WTC11 (cell line): ENCODE measurements around the gene TNS3. TPM values are rescaled to one million over a fixed set of nuclear protein-coding genes. Genes with fewer than 3 reads are reported as not detected.

Experiments used
- ATAC-seq: fragments of 200-7000 bp; cut with Tn5 transposase; 2 replicates; pipeline ENCODE4 v1.10.0; 2021; ENCODE audit warnings: mild to moderate bottlenecking, moderate library complexity
- CTCF ChIA-PET: fragments of 300-600 bp; sonication (Branson Sonifier 250); formaldehyde crosslinking; loops from one replicate; lab custom pipeline; 2021; ENCODE audit warnings: antibody characterized with exemption; lab: Charles Lee
- POLR2A ChIA-PET: fragments of 350-600 bp; sonication (Branson Sonifier 250); formaldehyde crosslinking; loops from one replicate; lab custom pipeline; 2021; ENCODE audit warnings: antibody characterized with exemption; lab: Charles Lee
- DNase-seq: peaks from one replicate; pipeline ENCODE4 v3.0.0; 2021; ENCODE audit warnings: low spot score
- H3K27ac Mint-ChIP-seq: 2 replicates; pipeline ENCODE4 v1.8.0; 2021; ENCODE audit warnings: mixed read lengths
- H3K27me3 Mint-ChIP-seq: 2 replicates; pipeline ENCODE4 v1.8.0; 2021; ENCODE audit warnings: low read depth, mild to moderate bottlenecking, moderate library complexity, mixed read lengths
- H3K36me3 Mint-ChIP-seq: 2 replicates; pipeline ENCODE4 v1.8.0; 2021; ENCODE audit warnings: mixed read lengths
- H3K4me1 Mint-ChIP-seq: 2 replicates; pipeline ENCODE4 v1.8.0; 2022; ENCODE audit warnings: mixed read lengths
- H3K4me3 Mint-ChIP-seq: 2 replicates; pipeline ENCODE4 v1.8.0; 2021; ENCODE audit warnings: mild to moderate bottlenecking, moderate library complexity, mixed read lengths
- H3K9me3 Mint-ChIP-seq: 2 replicates; pipeline ENCODE4 v1.8.0; 2021; ENCODE audit warnings: mixed read lengths
- CTCF ChIP-seq: fragments of 200-600 bp; IDR thresholded peaks from 2 replicates; pipeline ENCODE4 v1.8.0; 2022; ENCODE audit warnings: antibody characterized with exemption
- E2F1 ChIP-seq: sonication (generic); formaldehyde crosslinking; IDR thresholded peaks from 2 replicates; pipeline ENCODE4 v1.8.0; 2022; ENCODE audit warnings: mild to moderate bottlenecking, missing genetic modification reagents
- GABPB1 ChIP-seq: sonication (generic); formaldehyde crosslinking; IDR thresholded peaks from 2 replicates; pipeline ENCODE4 v1.8.1; 2023; ENCODE audit warnings: mild to moderate bottlenecking, missing genetic modification reagents
- JUN ChIP-seq: sonication (generic); formaldehyde crosslinking; IDR thresholded peaks from 2 replicates; pipeline ENCODE4 v1.8.0; 2023; ENCODE audit warnings: mild to moderate bottlenecking, missing genetic modification reagents
- MYBL2 ChIP-seq: sonication (generic); formaldehyde crosslinking; IDR thresholded peaks from 2 replicates; pipeline ENCODE4 v1.8.1; 2023; ENCODE audit warnings: mild to moderate bottlenecking, moderate library complexity, missing genetic modification reagents
- NR1H2 ChIP-seq: sonication (generic); formaldehyde crosslinking; IDR thresholded peaks from 2 replicates; pipeline ENCODE4 v1.9.0; 2021; ENCODE audit warnings: mild to moderate bottlenecking, moderate library complexity, missing genetic modification reagents
- PRRX2 ChIP-seq: fragments of 250-450 bp; sonication (Bioruptor Pico); IDR thresholded peaks from 2 replicates; pipeline ENCODE4 v1.8.0; 2021; ENCODE audit warnings: mild to moderate bottlenecking
- RELA ChIP-seq: sonication (generic); formaldehyde crosslinking; IDR thresholded peaks from 2 replicates; pipeline ENCODE4 v1.8.1; 2022; ENCODE audit warnings: missing genetic modification reagents, mild to moderate bottlenecking, borderline replicate concordance
- TEAD4 ChIP-seq: sonication (generic); formaldehyde crosslinking; IDR thresholded peaks from 2 replicates; pipeline ENCODE4 v1.8.0; 2022; ENCODE audit warnings: mild to moderate bottlenecking, missing genetic modification reagents
- USF2 ChIP-seq: sonication (generic); formaldehyde crosslinking; IDR thresholded peaks from 2 replicates; pipeline ENCODE4 v1.8.1; 2023; ENCODE audit warnings: mild to moderate bottlenecking, missing genetic modification reagents, moderate library complexity
- ZNF219 ChIP-seq: sonication (generic); formaldehyde crosslinking; IDR thresholded peaks from 2 replicates; pipeline ENCODE4 v1.8.0; 2023; ENCODE audit warnings: missing genetic modification reagents, mild to moderate bottlenecking, borderline replicate concordance
- ZNF232 ChIP-seq: sonication (generic); formaldehyde crosslinking; IDR thresholded peaks from 2 replicates; pipeline ENCODE4 v1.8.0; 2022; ENCODE audit warnings: mild to moderate bottlenecking, missing genetic modification reagents
- ZNF423 ChIP-seq: fragments of 250-450 bp; sonication (Bioruptor Pico); IDR thresholded peaks from 2 replicates; pipeline ENCODE4 v2.1.2; 2022; ENCODE audit warnings: mild to moderate bottlenecking, moderate library complexity
- ZNF671 ChIP-seq: fragments of 250-450 bp; sonication (Bioruptor Pico); IDR thresholded peaks from 2 replicates; pipeline ENCODE4 v1.8.0; 2021; ENCODE audit warnings: mild to moderate bottlenecking
- total RNA-seq: library from RNA; stranded (reverse); gene quantifications from 3 replicates; pipeline ENCODE4 v1.2.3, GENCODE V29; 2021
- TF ChIP-seq, protein P1 (sequence below): sonication (generic); formaldehyde crosslinking; IDR thresholded peaks from 2 replicates; pipeline ENCODE4 v1.8.0; 2022; ENCODE audit warnings: mild to moderate bottlenecking, missing genetic modification reagents
- TF ChIP-seq, protein P2 (sequence below): fragments of 250-450 bp; sonication (Bioruptor Pico); IDR thresholded peaks from 2 replicates; pipeline ENCODE4 v1.9.0; 2021; ENCODE audit warnings: mild to moderate bottlenecking
- TF ChIP-seq, protein P3 (sequence below): fragments of 250-450 bp; sonication (Bioruptor Pico); IDR thresholded peaks from 2 replicates; pipeline ENCODE4 v1.8.0; 2021; ENCODE audit warnings: mild to moderate bottlenecking

The TNS3 gene
- total RNA-seq, 1 experiment from 2014 or later: 37.7 TPM

GRCh38 chr7:47505312-47506007, 76.5 kb downstream of the TNS3 start:
- H3K36me3 Mint-ChIP-seq: peaks cover 6% of the 10 kb centered on the region
- no peak for ATAC-seq
- H3K27ac Mint-ChIP-seq: peak overlapping the region; percentile 89; the same call in 1 of the 2 replicates
- peaks cover 30% of the 10 kb centered on the region for H3K4me1 Mint-ChIP-seq
- H3K9me3 Mint-ChIP-seq: no peaks in the 10 kb centered on the region
- ChIA-PET CTCF (no interaction called here), POLR2A (no interaction called here)
- TF ChIP-seq ZNF423 (CRISPR knock-in tag) (no peak), ZNF219 (no peak), USF2 (no peak), E2F1 (CRISPR knock-in tag) (no peak), ZNF232 (CRISPR knock-in tag) (no peak)
- no peaks in the 10 kb centered on the region for H3K27me3 Mint-ChIP-seq
- H3K4me3 Mint-ChIP-seq: no peak overlapping the region
- no peak for DNase-seq

GRCh38 chr7:47504551-47505311, 77.2 kb downstream of the TNS3 start:
- ATAC-seq (no peak), DNase-seq (no peak)
- Mint-ChIP-seq H3K36me3 (peaks cover 4% of the 10 kb centered on the region), H3K9me3 (no peaks in the 10 kb centered on the region), H3K4me3 (no peak overlapping the region), H3K27ac (no peak overlapping the region), H3K27me3 (no peaks in the 10 kb centered on the region), H3K4me1 (peaks cover 30% of the 10 kb centered on the region)
- ChIA-PET CTCF (no interaction called here), POLR2A (no interaction called here)
- TF ChIP-seq ZNF423 (CRISPR knock-in tag): no peak
- TF ChIP-seq, protein P1, sequence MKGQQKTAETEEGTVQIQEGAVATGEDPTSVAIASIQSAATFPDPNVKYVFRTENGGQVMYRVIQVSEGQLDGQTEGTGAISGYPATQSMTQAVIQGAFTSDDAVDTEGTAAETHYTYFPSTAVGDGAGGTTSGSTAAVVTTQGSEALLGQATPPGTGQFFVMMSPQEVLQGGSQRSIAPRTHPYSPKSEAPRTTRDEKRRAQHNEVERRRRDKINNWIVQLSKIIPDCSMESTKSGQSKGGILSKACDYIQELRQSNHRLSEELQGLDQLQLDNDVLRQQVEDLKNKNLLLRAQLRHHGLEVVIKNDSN (CRISPR knock-in tag): no peak
- no peak for TF ChIP-seq GABPB1 (CRISPR knock-in tag)
- no peak for TF ChIP-seq RELA (CRISPR knock-in tag)
- no peak for TF ChIP-seq ZNF671
- TF ChIP-seq, protein P2, sequence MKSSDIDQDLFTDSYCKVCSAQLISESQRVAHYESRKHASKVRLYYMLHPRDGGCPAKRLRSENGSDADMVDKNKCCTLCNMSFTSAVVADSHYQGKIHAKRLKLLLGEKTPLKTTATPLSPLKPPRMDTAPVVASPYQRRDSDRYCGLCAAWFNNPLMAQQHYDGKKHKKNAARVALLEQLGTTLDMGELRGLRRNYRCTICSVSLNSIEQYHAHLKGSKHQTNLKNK (CRISPR knock-in tag): no peak
- TF ChIP-seq, protein P3, sequence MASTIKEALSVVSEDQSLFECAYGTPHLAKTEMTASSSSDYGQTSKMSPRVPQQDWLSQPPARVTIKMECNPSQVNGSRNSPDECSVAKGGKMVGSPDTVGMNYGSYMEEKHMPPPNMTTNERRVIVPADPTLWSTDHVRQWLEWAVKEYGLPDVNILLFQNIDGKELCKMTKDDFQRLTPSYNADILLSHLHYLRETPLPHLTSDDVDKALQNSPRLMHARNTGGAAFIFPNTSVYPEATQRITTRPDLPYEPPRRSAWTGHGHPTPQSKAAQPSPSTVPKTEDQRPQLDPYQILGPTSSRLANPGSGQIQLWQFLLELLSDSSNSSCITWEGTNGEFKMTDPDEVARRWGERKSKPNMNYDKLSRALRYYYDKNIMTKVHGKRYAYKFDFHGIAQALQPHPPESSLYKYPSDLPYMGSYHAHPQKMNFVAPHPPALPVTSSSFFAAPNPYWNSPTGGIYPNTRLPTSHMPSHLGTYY (CRISPR knock-in tag): no peak
- no peak for TF ChIP-seq TEAD4 (CRISPR knock-in tag)
- no peak for TF ChIP-seq CTCF
- no peak for TF ChIP-seq JUN (CRISPR knock-in tag)
- no peak for TF ChIP-seq MYBL2 (CRISPR knock-in tag)
- TF ChIP-seq PRRX2: no peak
- no peak for TF ChIP-seq NR1H2 (CRISPR knock-in tag)
